ENCODE results near the gene MYH15. TPM values are rescaled to one million over a fixed set of nuclear protein-coding genes. Genes with fewer than 3 reads are reported as not detected.

MYH15 gene
- total and polyA plus RNA-seq, 4 donors: 0.01 to 0.08 (median 0.05) TPM; not detected in 1

- H3K9ac ChIP-seq (ENCODE audit: low read depth in 1 of 2, low read length in 2 of 2): no peak overlapping the region
- no peaks in the 10 kb centered on the region for H3K4me1 ChIP-seq (ENCODE audit: control insufficient read depth in 4 of 4, insufficient read depth in 4 of 4, low read length in 3 of 4)
- WGBS: 93% methylated on average over 5 of the region's 5 CpGs
- no peak for DNase-seq (ENCODE audit: low spot score)
- TF ChIP-seq RAD21 (IDR thresholded peaks at IDR 0.05) (no peak), RXRA (IDR thresholded peaks at IDR 0.05) (no peak), HNF4A (conservative IDR thresholded peaks at IDR 0.05) (no peak), EGR1 (IDR thresholded peaks at IDR 0.05; ENCODE audit: low read depth in 2 of 2) (no peak), GABPA (IDR thresholded peaks at IDR 0.05 in 1 of 2, conservative IDR thresholded peaks at IDR 0.05 in 1 of 2) (no peak), SP1 (IDR thresholded peaks at IDR 0.05) (no peak), ATF3 (IDR thresholded peaks at IDR 0.05) (no peak), FOXA2 (IDR thresholded peaks at IDR 0.05) (no peak), TAF1 (conservative IDR thresholded peaks at IDR 0.05) (no peak), REST (IDR thresholded peaks at IDR 0.05) (no peak), NR2F2 (IDR thresholded peaks at IDR 0.05) (no peak)
- TF ChIP-seq, protein P1, sequence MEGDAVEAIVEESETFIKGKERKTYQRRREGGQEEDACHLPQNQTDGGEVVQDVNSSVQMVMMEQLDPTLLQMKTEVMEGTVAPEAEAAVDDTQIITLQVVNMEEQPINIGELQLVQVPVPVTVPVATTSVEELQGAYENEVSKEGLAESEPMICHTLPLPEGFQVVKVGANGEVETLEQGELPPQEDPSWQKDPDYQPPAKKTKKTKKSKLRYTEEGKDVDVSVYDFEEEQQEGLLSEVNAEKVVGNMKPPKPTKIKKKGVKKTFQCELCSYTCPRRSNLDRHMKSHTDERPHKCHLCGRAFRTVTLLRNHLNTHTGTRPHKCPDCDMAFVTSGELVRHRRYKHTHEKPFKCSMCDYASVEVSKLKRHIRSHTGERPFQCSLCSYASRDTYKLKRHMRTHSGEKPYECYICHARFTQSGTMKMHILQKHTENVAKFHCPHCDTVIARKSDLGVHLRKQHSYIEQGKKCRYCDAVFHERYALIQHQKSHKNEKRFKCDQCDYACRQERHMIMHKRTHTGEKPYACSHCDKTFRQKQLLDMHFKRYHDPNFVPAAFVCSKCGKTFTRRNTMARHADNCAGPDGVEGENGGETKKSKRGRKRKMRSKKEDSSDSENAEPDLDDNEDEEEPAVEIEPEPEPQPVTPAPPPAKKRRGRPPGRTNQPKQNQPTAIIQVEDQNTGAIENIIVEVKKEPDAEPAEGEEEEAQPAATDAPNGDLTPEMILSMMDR (IDR thresholded peaks at IDR 0.05; ENCODE audit: low read depth, low read length, missing input control): no peak
- TF ChIP-seq, protein P2, sequence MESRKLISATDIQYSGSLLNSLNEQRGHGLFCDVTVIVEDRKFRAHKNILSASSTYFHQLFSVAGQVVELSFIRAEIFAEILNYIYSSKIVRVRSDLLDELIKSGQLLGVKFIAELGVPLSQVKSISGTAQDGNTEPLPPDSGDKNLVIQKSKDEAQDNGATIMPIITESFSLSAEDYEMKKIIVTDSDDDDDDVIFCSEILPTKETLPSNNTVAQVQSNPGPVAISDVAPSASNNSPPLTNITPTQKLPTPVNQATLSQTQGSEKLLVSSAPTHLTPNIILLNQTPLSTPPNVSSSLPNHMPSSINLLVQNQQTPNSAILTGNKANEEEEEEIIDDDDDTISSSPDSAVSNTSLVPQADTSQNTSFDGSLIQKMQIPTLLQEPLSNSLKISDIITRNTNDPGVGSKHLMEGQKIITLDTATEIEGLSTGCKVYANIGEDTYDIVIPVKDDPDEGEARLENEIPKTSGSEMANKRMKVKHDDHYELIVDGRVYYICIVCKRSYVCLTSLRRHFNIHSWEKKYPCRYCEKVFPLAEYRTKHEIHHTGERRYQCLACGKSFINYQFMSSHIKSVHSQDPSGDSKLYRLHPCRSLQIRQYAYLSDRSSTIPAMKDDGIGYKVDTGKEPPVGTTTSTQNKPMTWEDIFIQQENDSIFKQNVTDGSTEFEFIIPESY (IDR thresholded peaks at IDR 0.05): no peak
- H3K27me3 ChIP-seq (ENCODE audit: control insufficient read depth in 4 of 4, insufficient read depth in 4 of 4, low read length in 3 of 4): no peaks in the 10 kb centered on the region
- H3K9me3 ChIP-seq (ENCODE audit: control insufficient read depth in 4 of 4, low read length in 3 of 4): no peaks in the 10 kb centered on the region
- no peak overlapping the region for H3K27ac ChIP-seq (ENCODE audit: low read depth in 1 of 2, low read length in 2 of 2)
- no peak overlapping the region for H3K4me3 ChIP-seq (ENCODE audit: low read depth in 1 of 3, low read length in 3 of 3)
- no peaks in the 10 kb centered on the region for H3K36me3 ChIP-seq (ENCODE audit: control insufficient read depth in 4 of 4, insufficient read depth in 3 of 4, low read depth in 1 of 4, low read length in 3 of 4)
Observed at GRCh38 chr3:108432431-108432830, 78.0 kb downstream of the MYH15 start.

DNA sequence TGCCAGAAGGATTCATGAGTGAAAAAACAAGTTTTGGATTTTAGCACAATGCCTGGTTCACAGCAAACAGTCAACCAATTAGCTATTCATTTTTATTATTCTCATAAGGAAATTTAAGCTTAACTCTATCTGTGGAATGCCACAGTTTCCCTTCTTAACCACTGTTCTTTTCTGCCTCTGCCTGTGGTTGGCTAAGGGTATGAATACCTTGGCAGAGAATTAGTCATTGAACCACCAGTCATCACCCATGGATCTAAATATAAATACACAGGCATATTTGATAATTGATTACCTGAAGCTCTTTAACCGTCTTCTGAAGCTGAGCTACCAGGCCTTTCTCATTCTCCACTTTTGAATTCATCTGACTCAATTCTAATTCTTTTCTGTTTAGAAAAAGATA is 79.9 kb downstream of the MYH15 start:
- TF ChIP-seq RAD21 (IDR thresholded peaks at IDR 0.05): no peak
- TF ChIP-seq HNF4A (conservative IDR thresholded peaks at IDR 0.05): no peak
- TF ChIP-seq ATF3 (IDR thresholded peaks at IDR 0.05): no peak
- no peak for TF ChIP-seq JUND (IDR thresholded peaks at IDR 0.05)
- TF ChIP-seq FOXA2 (IDR thresholded peaks at IDR 0.05): no peak
- WGBS: 95% methylated on average over 1 of the region's 1 CpG
- Histone ChIP-seq H3K27ac (ENCODE audit: low read depth in 1 of 2, low read length in 2 of 2) (no peak overlapping the region), H3K9me3 (ENCODE audit: control insufficient read depth in 4 of 4, low read length in 3 of 4) (no peaks in the 10 kb centered on the region), H3K4me3 (ENCODE audit: low read depth in 1 of 3, low read length in 3 of 3) (no peak overlapping the region), H3K27me3 (ENCODE audit: control insufficient read depth in 4 of 4, insufficient read depth in 4 of 4, low read length in 3 of 4) (no peaks in the 10 kb centered on the region), H3K36me3 (ENCODE audit: control insufficient read depth in 4 of 4, insufficient read depth in 3 of 4, low read depth in 1 of 4, low read length in 3 of 4) (no peaks in the 10 kb centered on the region), H3K4me1 (ENCODE audit: control insufficient read depth in 4 of 4, insufficient read depth in 4 of 4, low read length in 3 of 4) (no peaks in the 10 kb centered on the region), H3K9ac (ENCODE audit: low read depth in 1 of 2, low read length in 2 of 2) (no peak overlapping the region)
- DNase-seq (ENCODE audit: low spot score): no peak

Measured in liver (tissue), 9 donors.